RWPE2 (cell line): ENCODE measurements around the gene WSB2.
"Not testable (repeated sequence)": the region's sequence is repeated elsewhere in the genome, so short reads cannot be mapped to it uniquely, and the experiment has no call there.

Source experiments
- ATAC-seq: fragments of 200-7000 bp; cut with Tn5 transposase; 3 replicates; pipeline ENCODE4 v1.9.1; 2021; ENCODE audit warnings: low read depth
- DNase-seq: peaks from one replicate; pipeline ENCODE4 v3.0.0-alpha.2; 2020; ENCODE audit warnings: low spot score
- H3K27ac ChIP-seq: fragments of 450-650 bp; 2 replicates; pipeline ENCODE4 v1.5.1; 2017; ENCODE audit warnings: mild to moderate bottlenecking; ENCODE audit not compliant: poor library complexity, severe bottlenecking
- H3K27me3 ChIP-seq: fragments of 250-450 bp; sonication (Bioruptor Pico); 2 replicates; pipeline ENCODE4 v1.5.1; 2021; ENCODE audit warnings: mild to moderate bottlenecking, moderate library complexity; ENCODE audit not compliant: insufficient read depth, poor library complexity, severe bottlenecking
- H3K36me3 ChIP-seq: fragments of 250-450 bp; sonication (Bioruptor Pico); 2 replicates; pipeline ENCODE4 v1.5.1; 2020; ENCODE audit warnings: low read depth, mild to moderate bottlenecking, moderate library complexity
- H3K4me1 ChIP-seq: fragments of 250-450 bp; sonication (Bioruptor Pico); 2 replicates; pipeline ENCODE4 v1.5.1; 2021; ENCODE audit warnings: mild to moderate bottlenecking, moderate library complexity; ENCODE audit not compliant: insufficient read depth, poor library complexity, severe bottlenecking
- H3K4me3 ChIP-seq: fragments of 250-450 bp; sonication (Bioruptor Pico); 2 replicates; pipeline ENCODE4 v1.5.1; 2021; ENCODE audit warnings: mild to moderate bottlenecking, moderate library complexity; ENCODE audit not compliant: severe bottlenecking
- H3K9me3 ChIP-seq: fragments of 250-450 bp; sonication (Bioruptor Pico); 2 replicates; pipeline ENCODE4 v1.5.1; 2021; ENCODE audit warnings: mild to moderate bottlenecking, moderate library complexity; ENCODE audit not compliant: severe bottlenecking
- TF ChIP-seq, protein P1 (sequence below): fragments of 450-650 bp; IDR thresholded peaks from one replicate; pipeline ENCODE4 v1.5.1; 2017; ENCODE audit warnings: mild to moderate bottlenecking, moderate library complexity; ENCODE audit not compliant: poor library complexity, severe bottlenecking

Gene WSB2

DNA sequence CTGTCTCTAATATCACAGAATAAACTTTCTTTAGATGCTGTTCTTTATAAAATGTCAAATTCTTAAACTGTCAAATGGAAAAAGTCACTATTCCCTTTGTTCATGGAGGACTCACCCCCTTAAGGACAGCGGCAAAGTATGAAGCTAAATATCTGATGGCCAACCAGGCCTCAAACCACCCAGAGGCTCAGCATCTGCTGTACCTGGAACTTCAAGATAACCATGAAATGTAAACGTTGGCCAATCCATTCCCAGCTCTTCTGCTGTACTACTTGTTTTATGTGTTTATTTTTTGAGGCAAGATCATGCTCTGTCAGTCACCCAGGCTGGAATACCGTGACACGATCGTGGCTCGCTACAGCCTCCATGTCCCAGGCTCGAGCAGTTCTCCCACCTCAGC lies 28.8 kb downstream of the WSB2 start:
- no peak for DNase-seq
- Histone ChIP-seq H3K27ac (no peak overlapping the region), H3K4me3 (no peak overlapping the region), H3K9me3 (no peaks in the 10 kb centered on the region), H3K36me3 (peaks cover 95% of the 10 kb centered on the region), H3K27me3 (no peaks in the 10 kb centered on the region), H3K4me1 (peaks cover 3% of the 10 kb centered on the region)
- ATAC-seq = no peak
- TF ChIP-seq, protein P1, sequence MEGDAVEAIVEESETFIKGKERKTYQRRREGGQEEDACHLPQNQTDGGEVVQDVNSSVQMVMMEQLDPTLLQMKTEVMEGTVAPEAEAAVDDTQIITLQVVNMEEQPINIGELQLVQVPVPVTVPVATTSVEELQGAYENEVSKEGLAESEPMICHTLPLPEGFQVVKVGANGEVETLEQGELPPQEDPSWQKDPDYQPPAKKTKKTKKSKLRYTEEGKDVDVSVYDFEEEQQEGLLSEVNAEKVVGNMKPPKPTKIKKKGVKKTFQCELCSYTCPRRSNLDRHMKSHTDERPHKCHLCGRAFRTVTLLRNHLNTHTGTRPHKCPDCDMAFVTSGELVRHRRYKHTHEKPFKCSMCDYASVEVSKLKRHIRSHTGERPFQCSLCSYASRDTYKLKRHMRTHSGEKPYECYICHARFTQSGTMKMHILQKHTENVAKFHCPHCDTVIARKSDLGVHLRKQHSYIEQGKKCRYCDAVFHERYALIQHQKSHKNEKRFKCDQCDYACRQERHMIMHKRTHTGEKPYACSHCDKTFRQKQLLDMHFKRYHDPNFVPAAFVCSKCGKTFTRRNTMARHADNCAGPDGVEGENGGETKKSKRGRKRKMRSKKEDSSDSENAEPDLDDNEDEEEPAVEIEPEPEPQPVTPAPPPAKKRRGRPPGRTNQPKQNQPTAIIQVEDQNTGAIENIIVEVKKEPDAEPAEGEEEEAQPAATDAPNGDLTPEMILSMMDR = no peak

DNA sequence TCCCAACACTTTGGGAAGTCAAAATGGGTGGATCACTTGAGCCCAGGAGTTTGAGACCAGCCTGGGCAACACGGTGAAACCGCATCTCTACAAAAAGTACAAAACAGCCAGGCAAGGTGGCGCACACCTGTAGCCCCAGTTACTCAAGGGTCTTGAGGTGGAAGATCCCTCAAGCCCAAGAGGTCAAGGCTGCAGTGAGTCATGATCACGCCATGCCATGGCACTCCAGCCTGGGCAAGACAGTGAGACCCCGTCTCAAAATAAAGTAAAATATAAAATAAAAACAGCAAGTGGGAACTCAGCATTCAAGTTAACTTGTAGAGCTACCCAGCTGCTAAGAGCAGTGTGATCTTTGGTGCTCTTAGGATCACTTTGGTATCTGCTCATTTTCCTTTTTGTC lies 31.8 kb downstream of the WSB2 start:
- H3K4me1 ChIP-seq = peaks cover 3% of the 10 kb centered on the region
- no peaks in the 10 kb centered on the region for H3K9me3 ChIP-seq
- H3K4me3 ChIP-seq = no peak overlapping the region
- no peak for DNase-seq
- no peak overlapping the region for H3K27ac ChIP-seq
- H3K36me3 ChIP-seq = peaks cover 95% of the 10 kb centered on the region
- TF ChIP-seq, protein P1 = no peak
- no peaks in the 10 kb centered on the region for H3K27me3 ChIP-seq
- ATAC-seq = no peak

DNA sequence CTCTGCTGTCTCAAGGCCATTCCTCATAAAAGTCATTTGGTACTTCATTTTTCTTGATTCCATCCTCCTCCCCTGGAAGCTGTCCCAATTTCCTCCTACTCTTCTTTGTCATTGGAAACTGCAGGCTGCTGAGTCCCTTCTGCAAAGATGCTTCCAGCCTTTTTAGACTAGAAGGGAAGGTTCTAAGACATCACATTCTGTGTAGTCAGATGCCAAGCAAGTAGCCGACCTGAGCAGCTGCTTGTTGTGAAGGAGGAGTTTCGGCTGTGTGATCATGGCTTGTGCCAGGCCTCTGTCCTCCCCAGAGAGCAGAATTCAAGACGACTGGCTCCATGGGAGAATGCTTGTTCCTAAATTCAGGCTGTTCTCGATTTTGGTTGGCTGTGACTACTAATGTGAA lies 35.8 kb downstream of the WSB2 start:
- H3K4me3 ChIP-seq = no peak overlapping the region
- H3K36me3 ChIP-seq = peaks cover 88% of the 10 kb centered on the region
- TF ChIP-seq, protein P1 = no peak
- H3K27me3 ChIP-seq = no peaks in the 10 kb centered on the region
- DNase-seq (no peak), ATAC-seq (no peak)
- H3K9me3 ChIP-seq = no peaks in the 10 kb centered on the region
- H3K4me1 ChIP-seq = no peaks in the 10 kb centered on the region
- no peak overlapping the region for H3K27ac ChIP-seq

DNA sequence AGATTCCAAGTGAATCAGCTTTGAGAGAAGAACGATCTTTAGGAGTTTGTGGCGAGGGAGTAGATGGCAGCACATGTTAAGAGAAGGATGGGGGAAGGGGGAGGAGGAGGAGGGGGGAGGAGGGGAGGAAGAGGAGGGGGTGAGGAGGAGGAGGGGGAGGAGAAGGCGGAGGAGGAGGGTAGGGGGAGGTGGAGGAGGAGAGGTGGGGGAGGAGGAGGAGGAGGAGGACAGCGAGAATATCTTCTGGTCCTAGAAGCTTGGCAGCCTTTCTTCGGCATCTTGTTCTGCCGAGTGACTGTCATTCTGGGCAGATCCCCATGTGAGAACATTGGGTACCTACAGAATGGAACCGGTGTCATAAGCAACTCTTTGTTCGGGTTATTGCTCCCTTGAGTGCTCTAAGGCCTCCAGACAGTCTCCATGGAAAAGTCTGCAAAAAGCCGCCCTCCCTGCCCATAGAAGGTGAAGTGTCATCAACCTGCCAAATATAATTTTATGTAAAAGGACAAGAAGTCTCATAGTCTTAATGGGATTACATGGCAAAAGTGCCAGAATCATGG lies 37.6 kb downstream of the WSB2 start:
- no peak for DNase-seq
- Histone ChIP-seq H3K27ac (no peak overlapping the region), H3K9me3 (no peaks in the 10 kb centered on the region), H3K4me1 (no peaks in the 10 kb centered on the region), H3K4me3 (no peak overlapping the region), H3K36me3 (peaks cover 88% of the 10 kb centered on the region), H3K27me3 (no peaks in the 10 kb centered on the region)
- TF ChIP-seq, protein P1 = no peak
- ATAC-seq = no peak

DNA sequence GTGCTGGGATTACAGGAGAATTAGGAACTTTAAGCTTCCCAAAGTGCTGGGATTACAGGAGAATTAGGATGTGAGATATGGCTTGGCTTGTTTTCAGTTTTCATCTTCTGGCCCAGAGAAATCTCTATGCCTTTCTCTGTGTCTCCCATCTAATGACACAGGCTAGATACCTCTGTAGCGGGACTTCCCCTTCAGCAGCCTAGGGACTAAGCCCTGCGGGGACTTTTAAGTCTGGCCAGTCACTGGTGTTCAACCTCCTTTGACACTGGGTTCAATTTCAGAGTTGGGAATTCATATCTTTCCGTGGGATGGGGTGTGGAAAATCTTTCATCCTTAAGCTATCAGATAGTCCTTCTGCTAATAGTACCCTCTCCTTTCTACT lies 38.3 kb downstream of the WSB2 start:
- H3K27ac ChIP-seq = no peak overlapping the region
- no peaks in the 10 kb centered on the region for H3K9me3 ChIP-seq
- H3K4me3 ChIP-seq = no peak overlapping the region
- ATAC-seq (no peak), DNase-seq (no peak)
- H3K4me1 ChIP-seq = peaks cover 4% of the 10 kb centered on the region
- H3K27me3 ChIP-seq = no peaks in the 10 kb centered on the region
- H3K36me3 ChIP-seq = peaks cover 89% of the 10 kb centered on the region
- TF ChIP-seq, protein P1 = no peak

DNA sequence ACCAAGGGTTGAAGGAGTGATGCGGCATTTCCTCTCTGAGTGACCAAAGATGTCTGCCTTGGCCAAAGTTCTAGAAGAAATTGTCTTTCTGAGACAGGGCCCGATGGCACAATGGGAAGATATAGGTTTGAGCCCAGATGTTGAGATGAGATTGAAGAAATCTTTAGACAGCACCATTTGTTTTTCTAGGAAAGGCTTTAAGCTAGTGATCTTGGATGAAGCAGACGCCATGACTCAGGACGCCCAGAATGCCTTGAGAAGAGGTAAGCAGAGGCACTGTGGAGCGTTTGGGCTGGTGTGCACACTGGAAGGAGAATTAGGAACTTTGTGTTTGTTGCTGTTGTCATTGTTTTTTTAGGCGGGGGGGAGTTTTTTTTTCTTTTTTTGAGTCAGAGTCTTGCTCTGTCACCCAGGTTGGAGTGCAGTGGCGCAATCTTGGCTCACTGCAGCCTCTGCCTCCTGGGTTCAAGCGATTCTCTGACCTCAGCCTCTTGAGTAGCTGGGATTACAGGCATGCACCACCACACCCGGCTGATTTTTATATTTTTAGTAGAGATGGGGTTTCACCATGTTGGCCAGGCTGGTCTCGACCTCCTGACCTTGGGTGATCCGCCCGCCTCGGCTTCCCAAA lies 38.8 kb downstream of the WSB2 start:
- ATAC-seq, DNase-seq, H3K4me3 ChIP-seq, H3K27ac ChIP-seq, H3K27me3 ChIP-seq, H3K9me3 ChIP-seq, H3K4me1 ChIP-seq: not testable (repeated sequence)
- H3K36me3 ChIP-seq = peaks cover 85% of the 10 kb centered on the region
